H1 (cell line): Measurements from ENCODE around the gene C5orf46. TPM values are rescaled to one million over a fixed set of nuclear protein-coding genes. Genes with fewer than 3 reads are reported as not detected.

ENCODE experiments used
- CTCF ChIA-PET: fragments of 300-600 bp; sonication (Branson Sonifier 250); formaldehyde crosslinking; loops from one replicate; lab custom pipeline; 2021; ENCODE audit not compliant: partially characterized antibody; lab: Charles Lee
- POLR2A ChIA-PET: fragments of 300-600 bp; sonication (Branson Sonifier 250); formaldehyde crosslinking; loops from one replicate; lab custom pipeline; 2021; ENCODE audit warnings: inconsistent platforms; ENCODE audit not compliant: partially characterized antibody; lab: Charles Lee
- DNase-seq, 2 experiments: peaks; one replicate each; pipeline versions ENCODE4 v3.0.0 to v3.0.0-alpha.2; 2010 to 2022; ENCODE audit warnings: low spot score in 2 of 2, low read depth in 1 of 2, mixed read lengths in 1 of 2
- FAIRE-seq: peaks from 2 replicates; lab custom pipeline; 2011; peaks lifted over from hg19 to GRCh38; lab: Jason Lieb, UNC
- H2AFZ ChIP-seq: 2 replicates; pipeline ENCODE4 v1.8.1; 2012; ENCODE audit warnings: low read length, inconsistent platforms
- H2AK5ac ChIP-seq: 2 replicates; pipeline ENCODE4 v1.6.1; 2013; ENCODE audit warnings: low read depth, low read length
- H2BK120ac ChIP-seq: replicated peaks from 2 replicates; pipeline ENCODE3; 2013; ENCODE audit warnings: low read depth, low read length, inconsistent platforms
- H2BK12ac ChIP-seq: 2 replicates; pipeline ENCODE4 v1.6.1; 2013; ENCODE audit warnings: low read depth, low read length
- H2BK15ac ChIP-seq: 2 replicates; pipeline ENCODE4 v1.6.1; 2013; ENCODE audit warnings: low read length
- H2BK20ac ChIP-seq: 2 replicates; pipeline ENCODE4 v1.6.1; 2013; ENCODE audit warnings: low read length
- H2BK5ac ChIP-seq: 2 replicates; pipeline ENCODE4 v1.6.1; 2013; ENCODE audit warnings: low read depth, low read length
- H3K14ac ChIP-seq: 2 replicates; pipeline ENCODE4 v1.6.1; 2013; ENCODE audit warnings: inconsistent platforms; ENCODE audit not compliant: insufficient read length
- H3K18ac ChIP-seq: 2 replicates; pipeline ENCODE4 v1.6.1; 2013; ENCODE audit warnings: low read length; ENCODE audit errors: extremely low read depth
- H3K23ac ChIP-seq: 2 replicates; pipeline ENCODE4 v1.6.1; 2013; ENCODE audit warnings: inconsistent platforms; ENCODE audit not compliant: insufficient read length
- H3K23me2 ChIP-seq: 2 replicates; pipeline ENCODE4 v1.6.1; 2013; ENCODE audit warnings: low read depth, low read length
- H3K27ac ChIP-seq: 2 replicates; pipeline ENCODE4 v1.6.1; 2011; ENCODE audit warnings: low read depth, low read length, inconsistent platforms
- H3K27me3 ChIP-seq, 4 experiments: replicated peaks in 1 of 4; 1 replicate in 1 of 4; 2 replicates in 3 of 4; pipeline versions ENCODE4 v1.6.1 to v1.8.1; 2011 to 2013; ENCODE audit warnings: low read length in 3 of 4, mild to moderate bottlenecking in 3 of 4, inconsistent platforms in 2 of 4, mixed read lengths in 2 of 4, moderate library complexity in 1 of 4; ENCODE audit not compliant: control insufficient read depth in 3 of 4, insufficient read depth in 3 of 4; ENCODE audit errors: extremely low read depth in 1 of 4
- H3K36me3 ChIP-seq, 4 experiments: 2 replicates each; pipeline versions ENCODE4 v1.6.1 to v1.8.1; 2011 to 2013; ENCODE audit warnings: mild to moderate bottlenecking in 4 of 4, low read length in 3 of 4, moderate library complexity in 2 of 4, control low read depth in 1 of 4, inconsistent platforms in 1 of 4; ENCODE audit not compliant: insufficient read depth in 4 of 4, control insufficient read depth in 2 of 4
- H3K4ac ChIP-seq: replicated peaks from 2 replicates; pipeline ENCODE3; 2013; ENCODE audit warnings: low read length, low read depth, mixed read lengths, inconsistent platforms; ENCODE audit not compliant: insufficient read length
- H3K4me1 ChIP-seq, 4 experiments: replicated peaks in 1 of 4; 1 replicate in 1 of 4; 2 replicates in 3 of 4; pipeline versions ENCODE4 v1.6.1 to v1.8.1; 2011 to 2013; ENCODE audit warnings: low read length in 3 of 4, inconsistent platforms in 2 of 4, mixed read lengths in 1 of 4; ENCODE audit not compliant: insufficient read depth in 4 of 4, control insufficient read depth in 3 of 4
- H3K4me2 ChIP-seq, 2 experiments: 2 replicates each; pipeline versions ENCODE4 v1.6.1 to v1.8.1; 2011 to 2013; ENCODE audit warnings: low read depth in 2 of 2, low read length in 2 of 2, control low read depth in 1 of 2, inconsistent platforms in 1 of 2, mild to moderate bottlenecking in 1 of 2; ENCODE audit not compliant: insufficient read depth in 1 of 2
- H3K4me3 ChIP-seq, 4 experiments: fragments of 200-600, 300-600 bp in 1 of 4; sonication (generic), shearing (Covaris generic), sonication (Bioruptor Twin) in 1 of 4; 2 replicates each; pipeline versions ENCODE4 v1.5.1 to v1.8.1; 2011 to 2016; ENCODE audit warnings: low read length in 4 of 4, low read depth in 3 of 4, control low read depth in 2 of 4, inconsistent platforms in 2 of 4, mild to moderate bottlenecking in 2 of 4, mixed read lengths in 1 of 4, moderate library complexity in 1 of 4; ENCODE audit not compliant: insufficient read depth in 2 of 4; ENCODE audit errors: extremely low read depth in 1 of 4
- H3K56ac ChIP-seq: replicated peaks from 2 replicates; pipeline ENCODE3; 2013; ENCODE audit warnings: low read depth, mild to moderate bottlenecking, mixed read lengths, low read length, inconsistent platforms; ENCODE audit not compliant: insufficient read length
- H3K79me1 ChIP-seq: 2 replicates; pipeline ENCODE4 v1.6.1; 2013; ENCODE audit warnings: low read depth, low read length, control low read depth
- H3K79me2 ChIP-seq, 2 experiments: 2 replicates each; pipeline versions ENCODE4 v1.6.1 to v1.8.1; 2012 to 2013; ENCODE audit warnings: low read length in 2 of 2, mild to moderate bottlenecking in 2 of 2, inconsistent platforms in 1 of 2; ENCODE audit not compliant: insufficient read depth in 2 of 2, control insufficient read depth in 1 of 2
- H3K9ac ChIP-seq, 4 experiments: replicated peaks in 1 of 4; 1 replicate in 1 of 4; 2 replicates in 3 of 4; pipeline versions ENCODE4 v1.6.1 to v1.8.1; 2011 to 2013; ENCODE audit warnings: low read depth in 3 of 4, low read length in 3 of 4, control low read depth in 2 of 4, mild to moderate bottlenecking in 2 of 4, moderate library complexity in 2 of 4, inconsistent platforms in 1 of 4; ENCODE audit errors: extremely low read depth in 1 of 4
- H3K9me3 ChIP-seq, 2 experiments: 2 replicates each; pipeline versions ENCODE4 v1.6.1 to v1.8.1; 2012 to 2013; ENCODE audit warnings: mild to moderate bottlenecking in 2 of 2, moderate library complexity in 2 of 2, control low read depth in 1 of 2, inconsistent platforms in 1 of 2, low read depth in 1 of 2, low read length in 1 of 2, mixed read lengths in 1 of 2; ENCODE audit not compliant: insufficient read depth in 2 of 2
- H4K20me1 ChIP-seq, 2 experiments: replicated peaks in 1 of 2; 2 replicates each; pipeline versions ENCODE3 to v1.8.1; 2011 to 2013; ENCODE audit warnings: inconsistent platforms in 2 of 2, low read length in 2 of 2, mild to moderate bottlenecking in 1 of 2; ENCODE audit not compliant: insufficient read depth in 2 of 2, control insufficient read depth in 1 of 2
- H4K5ac ChIP-seq: 2 replicates; pipeline ENCODE4 v1.6.1; 2013; ENCODE audit warnings: low read length, low read depth, mixed read lengths, inconsistent platforms; ENCODE audit not compliant: insufficient read length
- H4K8ac ChIP-seq: 2 replicates; pipeline ENCODE4 v1.8.0; 2013; ENCODE audit warnings: mild to moderate bottlenecking, moderate library complexity, low read length, inconsistent platforms; ENCODE audit not compliant: insufficient read depth; ENCODE audit errors: extremely low read depth
- H4K91ac ChIP-seq: replicated peaks from 2 replicates; pipeline ENCODE3; 2013; ENCODE audit warnings: low read length, mixed read lengths, inconsistent platforms; ENCODE audit not compliant: insufficient read length
- BACH1 ChIP-seq: IDR thresholded peaks from 2 replicates; pipeline ENCODE4 v1.6.1; 2012; ENCODE audit warnings: low read length, improper control_type of control experiment
- BCL11A ChIP-seq, 2 experiments: IDR thresholded peaks; one replicate each; pipeline ENCODE4 v1.6.1; 2011; ENCODE audit warnings: low read depth in 2 of 2, low read length in 2 of 2, mild to moderate bottlenecking in 2 of 2
- BRCA1 ChIP-seq: IDR thresholded peaks from 2 replicates; pipeline ENCODE4 v1.6.1; 2012; ENCODE audit warnings: low read depth, low read length, improper control_type of control experiment
- CEBPB ChIP-seq: IDR thresholded peaks from 2 replicates; pipeline ENCODE4 v1.6.1; 2012; ENCODE audit warnings: low read depth, low read length
- CREB1 ChIP-seq: IDR thresholded peaks from 2 replicates; pipeline ENCODE4 v1.6.1; 2012; ENCODE audit warnings: inconsistent platforms
- EZH2 ChIP-seq: fragments of 200-600 bp; sonication (generic); IDR thresholded peaks from 2 replicates; pipeline ENCODE4 v1.7.1; 2012; ENCODE audit warnings: low read depth, mild to moderate bottlenecking, moderate library complexity, low read length, inconsistent platforms; ENCODE audit not compliant: severe bottlenecking
- GTF2F1 ChIP-seq: IDR thresholded peaks from 2 replicates; pipeline ENCODE4 v1.6.1; 2012; ENCODE audit warnings: low read depth, low read length, improper control_type of control experiment, borderline replicate concordance
- KDM5A ChIP-seq: fragments of 200-600 bp; IDR thresholded peaks from 2 replicates; pipeline ENCODE4 v1.7.1; 2012; ENCODE audit warnings: mild to moderate bottlenecking, low read length, inconsistent platforms, mixed read lengths
- RAD21 ChIP-seq, 2 experiments: IDR thresholded peaks in 1 of 2; conservative IDR thresholded peaks in 1 of 2; 2 replicates each; pipeline ENCODE4 v1.6.1; 2011; ENCODE audit warnings: low read depth in 2 of 2, low read length in 2 of 2, improper control_type of control experiment in 1 of 2, inconsistent platforms in 1 of 2, mild to moderate bottlenecking in 1 of 2, moderate library complexity in 1 of 2
- SIN3A ChIP-seq, 2 experiments: IDR thresholded peaks in 1 of 2; conservative IDR thresholded peaks in 1 of 2; 2 replicates each; pipeline ENCODE4 v1.6.1; 2011 to 2012; ENCODE audit warnings: low read length in 2 of 2, improper control_type of control experiment in 1 of 2, low read depth in 1 of 2, mild to moderate bottlenecking in 1 of 2
- SIX5 ChIP-seq: IDR thresholded peaks from 2 replicates; pipeline ENCODE4 v1.6.1; 2011; ENCODE audit warnings: mild to moderate bottlenecking, low read depth, low read length
- ZNF274 ChIP-seq: IDR thresholded peaks from 2 replicates; pipeline ENCODE4 v1.7.0; 2012; ENCODE audit warnings: low read length, borderline replicate concordance; ENCODE audit errors: extremely low read depth
- WGBS, 2 experiments: shearing (Covaris generic) in 1 of 2; methylation state at CpG; one replicate each; pipeline versions ENCODE4 v1.1.6 to v1.1.7; 2013 to 2015; ENCODE audit warnings: low lambda C conversion rate in 2 of 2, mixed read lengths in 2 of 2, inconsistent platforms in 1 of 2, low coverage in 1 of 2, missing lambda C conversion rate in 1 of 2; ENCODE audit not compliant: insufficient replicate concordance in 2 of 2, insufficient coverage in 1 of 2, insufficient read length in 1 of 2; ENCODE audit errors: extremely low coverage in 1 of 2, missing lambda C conversion rate in 1 of 2; 5-methylcytosine and 5-hydroxymethylcytosine counted together
- polyA plus RNA-seq, 7 experiments: library from polyadenylated mRNA; depleted of rRNA in 3 of 7; stranded (reverse) in 5 of 7; unstranded in 2 of 7; fragments of >200 nt in 5 of 7; fragments of 200-250 nt in 2 of 7; gene quantifications; 1 replicate in 5 of 7; 2 replicates in 1 of 7; 4 replicates in 1 of 7; pipeline versions ENCODE4 v1.2.1 to v1.2.3, GENCODE V29; 2011 to 2013; ENCODE audit warnings: missing spikeins in 2 of 7, mixed read lengths in 2 of 7
- total RNA-seq: library from RNA; stranded (reverse); fragmentation: NEBNext Ultra II Directional; extraction: Animal tissue kit (Norgen Biotek cat#: 25700); gene quantifications from 2 replicates; pipeline ENCODE4 v1.2.1, GENCODE V29; 2021

The C5orf46 gene
- total and polyA plus RNA-seq, 2 of the 8 experiments (the other 6 are each of a cell fraction or from before 2014, with no cell fraction given), result not detected

DNA sequence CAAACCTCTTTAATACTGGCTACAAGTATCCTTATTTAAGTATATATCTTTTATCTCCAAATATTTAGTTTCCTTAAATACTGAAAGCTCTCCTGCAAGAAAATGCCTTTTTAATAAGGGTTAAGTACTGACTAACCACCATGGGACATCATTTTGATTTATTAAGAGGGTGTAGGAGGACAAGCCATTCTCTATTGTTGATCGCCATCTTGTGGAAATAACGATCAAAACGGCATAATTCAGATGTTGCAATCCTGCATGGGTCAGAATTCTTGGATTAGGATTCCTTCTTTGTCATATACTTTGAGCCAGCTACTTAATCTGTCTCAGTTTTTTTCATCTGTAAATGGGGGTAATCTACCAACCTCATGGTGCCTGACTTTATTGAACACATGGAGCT, 28.7 kb upstream of the C5orf46 start:
- no peak overlapping the region for H3K9ac ChIP-seq
- CTCF ChIA-PET, result interaction anchor here (0.6 to 10.7 kb wide), 18 partner anchors 11 to 486 kb away, joined by 3 to 163 read pairs (median 6); partner anchors contain the start of gene SCGB3A2
- H3K4ac ChIP-seq, result no peak overlapping the region
- no peaks in the 10 kb centered on the region for H3K79me2 ChIP-seq
- no peak overlapping the region for H2BK12ac ChIP-seq
- H3K14ac ChIP-seq, result no peak overlapping the region
- H3K23ac ChIP-seq, result no peak overlapping the region
- no peak overlapping the region for H2BK15ac ChIP-seq
- no peaks in the 10 kb centered on the region for H3K4me1 ChIP-seq
- no peak overlapping the region for H3K56ac ChIP-seq
- H4K20me1 ChIP-seq, result no peaks in the 10 kb centered on the region
- no peak overlapping the region for H3K4me3 ChIP-seq
- WGBS, 2 experiments, result 8% methylated on average over 3 of the region's 3 CpGs; no CpG with 5 or more reads in 1 of the 2 experiments
- H3K23me2 ChIP-seq, result no peaks in the 10 kb centered on the region
- H3K36me3 ChIP-seq, result no peaks in the 10 kb centered on the region
- H4K8ac ChIP-seq, result no peak overlapping the region
- no peak overlapping the region for H4K5ac ChIP-seq
- H2AFZ ChIP-seq, result no peak overlapping the region
- no peak overlapping the region for H3K18ac ChIP-seq
- no peak overlapping the region for H2BK120ac ChIP-seq
- FAIRE-seq (peak; percentile 74), DNase-seq (peak in 1 of 2 experiments; percentile 15)
- no peaks in the 10 kb centered on the region for H3K27me3 ChIP-seq
- no peaks in the 10 kb centered on the region for H3K79me1 ChIP-seq
- no peak overlapping the region for H3K4me2 ChIP-seq
- H3K27ac ChIP-seq, result no peak overlapping the region
- no peak overlapping the region for H4K91ac ChIP-seq
- no peak overlapping the region for H2AK5ac ChIP-seq
- POLR2A ChIA-PET, result interaction anchor here (0.6 to 17.1 kb wide), 6 partner anchors 42 to 1079 kb away, joined by 3 to 249 read pairs (median 4); no protein-coding TSS in a partner anchor
- H2BK5ac ChIP-seq, result no peak overlapping the region
- H3K9me3 ChIP-seq, result no peaks in the 10 kb centered on the region
- no peak overlapping the region for H2BK20ac ChIP-seq
- no peak for TF ChIP-seq EZH2
- no peak for TF ChIP-seq ZNF274
- no peak for TF ChIP-seq SIX5
- peak; percentile 91 to 94 for TF ChIP-seq RAD21 (IDR thresholded peaks at IDR 0.05 in 1 of 2, conservative IDR thresholded peaks at IDR 0.05 in 1 of 2; ENCODE audit: low read depth in 2 of 2, low read length in 2 of 2)
- TF ChIP-seq KDM5A, result no peak
- no peak for TF ChIP-seq CREB1
- no peak for TF ChIP-seq GTF2F1
- no peak for TF ChIP-seq BCL11A (IDR thresholded peaks at IDR 0.05; ENCODE audit: low read depth in 2 of 2, low read length in 2 of 2)
- TF ChIP-seq SIN3A (conservative IDR thresholded peaks at IDR 0.05 in 1 of 2, IDR thresholded peaks at IDR 0.05 in 1 of 2; ENCODE audit: low read depth in 1 of 2, low read length in 2 of 2), result no peak
- peak; percentile 99 for TF ChIP-seq CEBPB
- no peak for TF ChIP-seq BRCA1
- TF ChIP-seq BACH1, result no peak
